Activated T-helper 2 cell treated with anti-CD3 and anti-CD28 coated beads, Interferon-gamma antibody, Interleukin-2, Interleukin-4, amounts not matched to agents 10 μg/mL and 5 μg/mL and 100 μg/mL, durations not matched to agents 14 hours and 24 hours and 36 hours (primary cell): ENCODE results near the gene CHRNB4. TPM values are rescaled to one million over a fixed set of nuclear protein-coding genes. Genes with fewer than 3 reads are reported as not detected.

ENCODE experiments used
- DNase-seq: peaks from one replicate; pipeline ENCODE4 v3.0.0; 2021; ENCODE audit warnings: low spot score
- H3K27ac Mint-ChIP-seq: one replicate; pipeline ENCODE4 v1.8.0; 2021; ENCODE audit warnings: mixed read lengths
- H3K27me3 Mint-ChIP-seq: one replicate; pipeline ENCODE4 v1.8.0; 2021; ENCODE audit warnings: low read depth, mixed read lengths
- H3K36me3 Mint-ChIP-seq: one replicate; pipeline ENCODE4 v1.8.0; 2021; ENCODE audit warnings: low read depth, mixed read lengths
- H3K4me1 Mint-ChIP-seq: one replicate; pipeline ENCODE4 v1.8.0; 2021; ENCODE audit warnings: low read depth, mixed read lengths
- H3K4me3 Mint-ChIP-seq: one replicate; pipeline ENCODE4 v1.8.0; 2021; ENCODE audit warnings: low read depth, mild to moderate bottlenecking, moderate library complexity, mixed read lengths
- H3K9me3 Mint-ChIP-seq: one replicate; pipeline ENCODE4 v1.8.0; 2021; ENCODE audit warnings: mixed read lengths
- intact Hi-C: fragments of 100-400 bp; cut with micrococcal nuclease; formaldehyde crosslinking; loops from one replicate; pipeline ENCODE4 v1.15.1; 2023
- total RNA-seq: library from RNA; stranded (reverse); gene quantifications from 2 replicates; pipeline ENCODE4 v1.2.3, GENCODE V29; 2022

Gene CHRNB4
- total RNA-seq, 1 donor from 2014 or later, result not detected

- no peak for DNase-seq
- Mint-ChIP-seq H3K9me3 (no peaks in the 10 kb centered on the region), H3K4me1 (peaks cover 2% of the 10 kb centered on the region), H3K36me3 (no peaks in the 10 kb centered on the region), H3K27ac (no peak overlapping the region), H3K27me3 (peaks cover under 1% of the 10 kb centered on the region), H3K4me3 (no peak overlapping the region)
- intact Hi-C loops, result no loop called here
Measured at GRCh38 chr15:78661001-78661400, 20.0 kb upstream of the CHRNB4 start.

- H3K36me3 Mint-ChIP-seq, result no peaks in the 10 kb centered on the region
- no peak overlapping the region for H3K4me3 Mint-ChIP-seq
- intact Hi-C loops, result no loop called here
- H3K4me1 Mint-ChIP-seq, result peaks cover under 1% of the 10 kb centered on the region
- DNase-seq, result no peak
- H3K9me3 Mint-ChIP-seq, result no peaks in the 10 kb centered on the region
- no peak overlapping the region for H3K27ac Mint-ChIP-seq
- no peaks in the 10 kb centered on the region for H3K27me3 Mint-ChIP-seq
Measured at GRCh38 chr15:78660584-78660983, 19.6 kb upstream of the CHRNB4 start.

- Mint-ChIP-seq H3K9me3 (no peaks in the 10 kb centered on the region), H3K27ac (no peak overlapping the region), H3K36me3 (no peaks in the 10 kb centered on the region), H3K4me3 (no peak overlapping the region), H3K27me3 (peaks cover 3% of the 10 kb centered on the region), H3K4me1 (no peaks in the 10 kb centered on the region)
- DNase-seq, result no peak
- intact Hi-C loops, result no loop called here
Measured at GRCh38 chr15:78658823-78659222, 17.8 kb upstream of the CHRNB4 start.

GRCh38 chr15:78654272-78654671 is 13.3 kb upstream of the CHRNB4 start:
- Mint-ChIP-seq H3K36me3 (no peaks in the 10 kb centered on the region), H3K4me3 (no peak overlapping the region), H3K27me3 (peaks cover 9% of the 10 kb centered on the region), H3K9me3 (no peaks in the 10 kb centered on the region), H3K27ac (no peak overlapping the region), H3K4me1 (no peaks in the 10 kb centered on the region)
- intact Hi-C loops, result no loop called here
- no peak for DNase-seq

GRCh38 chr15:78651930-78652615 is 11.1 kb upstream of the CHRNB4 start:
- intact Hi-C loops, result no loop called here
- H3K9me3 Mint-ChIP-seq, result no peaks in the 10 kb centered on the region
- no peak for DNase-seq
- H3K27ac Mint-ChIP-seq, result no peak overlapping the region
- no peak overlapping the region for H3K4me3 Mint-ChIP-seq
- H3K36me3 Mint-ChIP-seq, result no peaks in the 10 kb centered on the region
- H3K27me3 Mint-ChIP-seq, result peaks cover 9% of the 10 kb centered on the region
- no peaks in the 10 kb centered on the region for H3K4me1 Mint-ChIP-seq

- intact Hi-C loops, result no loop called here
- H3K36me3 Mint-ChIP-seq, result no peaks in the 10 kb centered on the region
- H3K9me3 Mint-ChIP-seq, result no peaks in the 10 kb centered on the region
- no peak overlapping the region for H3K4me3 Mint-ChIP-seq
- DNase-seq, result no peak
- H3K27ac Mint-ChIP-seq, result no peak overlapping the region
- H3K4me1 Mint-ChIP-seq, result no peaks in the 10 kb centered on the region
- peaks cover 11% of the 10 kb centered on the region for H3K27me3 Mint-ChIP-seq
Measured at GRCh38 chr15:78651007-78651406, 10.0 kb upstream of the CHRNB4 start.

- Mint-ChIP-seq H3K4me1 (no peaks in the 10 kb centered on the region), H3K27me3 (peaks cover 13% of the 10 kb centered on the region), H3K27ac (no peak overlapping the region), H3K36me3 (no peaks in the 10 kb centered on the region), H3K4me3 (no peak overlapping the region), H3K9me3 (no peaks in the 10 kb centered on the region)
- intact Hi-C loops, result no loop called here
- no peak for DNase-seq
Measured at GRCh38 chr15:78650022-78650421, 9.0 kb upstream of the CHRNB4 start.

- no peaks in the 10 kb centered on the region for H3K9me3 Mint-ChIP-seq
- no peak for DNase-seq
- peaks cover 7% of the 10 kb centered on the region for H3K4me1 Mint-ChIP-seq
- intact Hi-C loops, result no loop called here
- H3K27me3 Mint-ChIP-seq, result peaks cover 13% of the 10 kb centered on the region
- no peaks in the 10 kb centered on the region for H3K36me3 Mint-ChIP-seq
- H3K27ac Mint-ChIP-seq, result no peak overlapping the region
- H3K4me3 Mint-ChIP-seq, result no peak overlapping the region
Measured at GRCh38 chr15:78645009-78645408, 4.0 kb upstream of the CHRNB4 start.

- no peak for DNase-seq
- H3K4me3 Mint-ChIP-seq, result no peak overlapping the region
- no peak overlapping the region for H3K27ac Mint-ChIP-seq
- peaks cover 13% of the 10 kb centered on the region for H3K27me3 Mint-ChIP-seq
- no peaks in the 10 kb centered on the region for H3K9me3 Mint-ChIP-seq
- intact Hi-C loops, result no loop called here
- no peaks in the 10 kb centered on the region for H3K36me3 Mint-ChIP-seq
- peaks cover 7% of the 10 kb centered on the region for H3K4me1 Mint-ChIP-seq
Measured at GRCh38 chr15:78642331-78642730, 1.3 kb upstream of the CHRNB4 start.

- peaks cover 13% of the 10 kb centered on the region for H3K27me3 Mint-ChIP-seq
- H3K9me3 Mint-ChIP-seq, result no peaks in the 10 kb centered on the region
- peak overlapping the region; percentile 61 for H3K4me3 Mint-ChIP-seq
- no peak overlapping the region for H3K27ac Mint-ChIP-seq
- intact Hi-C loops, result no loop called here
- DNase-seq, result no peak
- peaks cover 7% of the 10 kb centered on the region for H3K4me1 Mint-ChIP-seq
- no peaks in the 10 kb centered on the region for H3K36me3 Mint-ChIP-seq
Measured at GRCh38 chr15:78641749-78642275, 802 bp upstream of the CHRNB4 start.

- Mint-ChIP-seq H3K4me1 (peaks cover 7% of the 10 kb centered on the region), H3K27me3 (peaks cover 8% of the 10 kb centered on the region), H3K4me3 (peak overlapping the region; percentile 26)
Measured at GRCh38 chr15:78640527-78641101, 396 bp downstream of the CHRNB4 start.

GRCh38 chr15:78638658-78639314 is 2.2 kb downstream of the CHRNB4 start:
- no peak overlapping the region for H3K27ac Mint-ChIP-seq
- no peak overlapping the region for H3K4me3 Mint-ChIP-seq
- H3K27me3 Mint-ChIP-seq, result peaks cover 8% of the 10 kb centered on the region
- H3K9me3 Mint-ChIP-seq, result no peaks in the 10 kb centered on the region
- intact Hi-C loops, result no loop called here
- peak; percentile 20 for DNase-seq
- H3K36me3 Mint-ChIP-seq, result no peaks in the 10 kb centered on the region
- peaks cover 7% of the 10 kb centered on the region for H3K4me1 Mint-ChIP-seq

More at GRCh38 chr15:78640527-78641101, 396 bp downstream of the CHRNB4 start:
- Mint-ChIP-seq H3K36me3 (no peaks in the 10 kb centered on the region), H3K27ac (no peak overlapping the region), H3K9me3 (no peaks in the 10 kb centered on the region)
- no peak for DNase-seq
- intact Hi-C loops, result loop anchor here (1.0 kb wide), 1 partner anchor 69 kb away; no protein-coding TSS in a partner anchor
